UCSD-AML1 (cell line): ENCODE data around the gene MINDY4.

ENCODE experiments used
- DNase-seq: peaks from one replicate; lab custom pipeline; 2025; ENCODE audit not compliant: unreplicated experiment; lab: John Stamatoyannopoulos, UW

The MINDY4 gene

DNA sequence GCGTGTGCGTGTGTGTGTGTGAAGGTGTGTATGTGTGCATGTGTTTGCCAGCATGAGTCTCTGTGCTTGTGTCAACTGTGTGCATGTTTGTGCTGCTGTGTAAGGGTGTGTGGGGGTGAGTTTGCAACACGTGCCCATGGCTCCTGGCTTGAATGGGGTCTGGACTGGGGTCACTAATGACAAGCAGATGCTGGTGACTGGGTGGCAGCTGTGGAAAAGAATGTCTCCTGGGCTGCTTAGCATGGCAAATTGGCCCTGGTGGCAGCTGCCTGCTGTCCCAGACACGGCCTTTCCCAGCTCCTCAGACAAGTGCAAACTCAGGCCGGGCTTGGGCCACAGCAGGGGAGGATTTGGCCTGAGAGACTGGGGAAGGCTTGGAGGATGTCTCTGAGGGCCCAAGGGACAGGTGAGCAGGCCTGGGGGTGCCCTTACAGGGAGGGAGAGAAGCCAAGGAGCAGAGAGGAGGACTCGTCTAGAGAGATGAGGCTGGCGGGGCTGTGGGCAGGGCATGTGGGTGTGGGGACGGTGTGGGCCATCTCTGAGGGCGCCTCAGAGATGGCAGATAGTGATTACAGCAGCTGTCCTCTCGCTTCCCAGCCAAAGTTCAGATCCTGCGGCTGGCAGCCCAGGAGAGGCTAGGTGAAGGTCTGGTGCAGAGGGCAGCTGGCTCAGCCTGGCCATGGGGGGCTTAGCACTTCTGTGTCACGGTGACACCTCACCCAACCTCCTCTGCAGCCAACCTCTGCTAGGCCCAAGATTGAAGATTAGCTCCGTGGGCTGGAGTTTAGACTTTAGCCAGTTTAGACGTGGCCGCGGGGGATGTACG is 142.0 kb downstream of the MINDY4 start:
- DNase-seq, result no peak

DNA sequence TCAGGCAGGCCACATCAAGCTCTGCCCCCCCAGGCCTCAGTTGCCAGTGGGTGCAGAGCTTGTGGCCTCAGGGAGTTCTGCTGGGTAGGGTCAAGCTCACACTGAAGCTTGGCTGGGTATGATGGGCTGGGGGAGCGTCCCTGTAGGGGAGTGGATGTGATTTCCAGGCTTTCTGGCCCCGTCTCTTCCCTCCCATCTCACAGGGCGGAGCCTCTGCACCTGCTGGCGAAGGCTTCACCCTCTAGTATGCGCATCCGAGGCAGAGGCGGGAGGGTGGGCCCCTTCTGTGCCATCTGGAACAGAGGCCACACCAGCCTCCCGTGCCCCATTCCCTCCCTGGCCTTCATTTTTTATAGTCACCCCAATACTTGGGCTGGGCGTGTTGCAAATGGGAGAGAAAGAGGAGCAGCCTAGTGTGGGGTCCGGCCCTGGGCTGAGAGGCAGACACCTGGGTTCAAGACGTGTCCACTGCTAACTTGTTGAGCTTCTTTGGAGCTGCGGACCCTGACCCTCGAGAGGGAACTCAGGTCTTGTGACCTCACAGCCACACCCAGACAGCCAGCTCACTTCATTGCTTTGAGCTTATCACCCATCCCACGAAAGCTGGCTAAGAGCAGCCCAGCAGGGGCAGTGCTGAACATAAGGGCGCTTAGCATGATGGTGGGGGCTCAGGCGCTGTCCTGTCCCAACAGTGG is 142.8 kb downstream of the MINDY4 start:
- no peak for DNase-seq

DNA sequence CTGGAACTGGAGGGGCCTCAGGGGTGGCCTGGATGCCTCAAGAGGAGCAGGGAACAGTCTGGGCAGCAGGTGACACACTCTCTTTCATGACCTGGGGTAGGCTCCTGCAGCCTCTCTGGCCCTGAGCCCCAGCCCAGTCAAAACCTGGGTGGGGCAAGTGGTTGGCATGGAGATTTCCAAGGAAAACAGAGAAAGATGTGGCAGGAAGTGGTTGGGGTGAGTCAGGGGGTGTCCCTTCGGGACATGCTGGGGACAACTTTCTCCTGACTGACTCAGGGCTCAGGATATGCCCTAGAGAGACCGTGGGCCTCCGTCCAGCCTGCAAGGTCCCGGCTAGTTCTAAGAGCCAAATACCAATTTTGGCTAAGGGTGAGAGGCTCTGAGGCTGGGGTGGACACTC is 143.4 kb downstream of the MINDY4 start:
- no peak for DNase-seq

DNA sequence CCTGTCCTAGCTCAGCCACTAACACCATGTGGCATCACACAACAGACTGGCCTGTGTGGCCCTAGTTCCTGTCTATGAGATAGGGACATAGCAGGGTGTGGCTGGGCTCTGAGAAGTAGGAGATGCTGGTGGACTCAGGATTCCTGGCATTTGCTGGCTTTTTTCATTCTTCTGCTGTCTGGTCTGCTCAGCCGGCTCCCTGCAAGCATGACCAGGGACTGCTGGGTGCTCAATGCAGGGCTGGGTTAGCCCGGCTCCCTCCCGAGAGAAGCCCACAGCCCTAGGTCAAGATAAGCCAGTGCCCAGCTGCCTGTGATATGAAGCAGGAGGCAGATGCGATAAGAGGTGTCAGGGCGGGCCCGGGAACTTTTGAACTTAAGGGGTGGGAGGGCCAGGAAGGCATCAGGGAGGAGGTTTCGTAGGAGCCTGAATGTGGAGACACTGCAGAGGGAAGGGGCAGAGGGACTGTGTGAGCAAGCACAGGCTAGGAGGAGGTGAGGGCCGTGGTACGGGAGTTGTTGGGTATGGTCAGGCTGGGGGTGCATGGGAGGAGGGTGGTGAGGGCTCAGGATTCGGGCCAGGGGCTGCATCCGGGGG is 143.9 kb downstream of the MINDY4 start:
- DNase-seq, result no peak

- DNase-seq, result peak; percentile 10
These were observed 144.5 kb downstream of the MINDY4 start for GRCh38 chr7:30915751-30916150.

DNA sequence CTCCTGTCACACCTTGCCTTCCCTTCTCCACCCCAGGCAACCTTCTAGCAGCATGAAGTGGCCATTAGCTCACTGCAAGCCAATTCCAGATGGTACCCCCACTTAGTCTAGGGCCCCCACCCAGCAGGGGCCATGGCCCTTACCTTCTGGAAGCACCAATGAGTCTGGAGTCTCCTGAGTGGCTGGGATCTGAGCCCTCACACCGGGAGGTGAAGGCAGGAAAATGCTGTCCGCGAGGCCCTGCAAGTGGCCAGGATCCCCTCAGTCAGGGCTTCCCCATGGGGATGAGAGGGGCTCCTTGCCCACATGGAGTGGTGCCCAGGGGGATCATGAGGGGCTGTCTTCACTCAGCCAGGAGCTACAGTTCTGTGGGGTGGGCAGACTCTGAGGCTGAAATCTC is 145.0 kb downstream of the MINDY4 start:
- DNase-seq, result no peak

GRCh38 chr7:30916767-30917166 is 145.6 kb downstream of the MINDY4 start:
- DNase-seq, result no peak

GRCh38 chr7:30917216-30917893 is 146.1 kb downstream of the MINDY4 start:
- no peak for DNase-seq

GRCh38 chr7:30918676-30919075 is 147.5 kb downstream of the MINDY4 start:
- DNase-seq, result no peak

DNA sequence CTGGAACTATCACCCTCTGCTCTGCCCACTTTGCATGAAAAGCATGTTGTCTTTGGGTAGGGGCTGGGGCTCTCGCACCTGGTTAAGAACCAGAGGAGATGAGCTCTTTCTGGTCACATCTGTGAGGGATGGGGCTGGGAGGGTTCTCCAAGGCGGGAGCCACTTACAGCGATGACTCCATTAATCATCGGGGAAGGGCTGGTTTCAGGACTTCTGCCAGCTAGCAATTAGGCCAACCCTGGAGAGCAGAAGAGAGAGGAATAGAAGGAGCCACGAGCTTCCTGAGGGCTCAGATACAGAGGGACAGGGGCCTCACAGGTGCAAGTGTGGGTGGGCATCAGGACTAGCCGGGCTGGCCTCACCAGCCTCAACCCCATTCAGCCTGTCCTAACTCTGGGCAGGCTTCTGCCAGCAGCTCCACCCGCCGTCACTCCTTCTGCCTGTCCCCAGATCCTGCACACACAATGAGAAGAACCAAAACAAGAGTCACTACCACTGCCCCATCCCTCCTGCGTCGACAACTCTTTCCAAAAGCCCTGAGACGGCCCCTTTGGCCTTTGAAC is 148.9 kb downstream of the MINDY4 start:
- no peak for DNase-seq

- DNase-seq, result no peak
These were observed 149.6 kb downstream of the MINDY4 start for GRCh38 chr7:30920584-30921539.

- no peak for DNase-seq
These were observed 150.6 kb downstream of the MINDY4 start for GRCh38 chr7:30921540-30922401.

DNA sequence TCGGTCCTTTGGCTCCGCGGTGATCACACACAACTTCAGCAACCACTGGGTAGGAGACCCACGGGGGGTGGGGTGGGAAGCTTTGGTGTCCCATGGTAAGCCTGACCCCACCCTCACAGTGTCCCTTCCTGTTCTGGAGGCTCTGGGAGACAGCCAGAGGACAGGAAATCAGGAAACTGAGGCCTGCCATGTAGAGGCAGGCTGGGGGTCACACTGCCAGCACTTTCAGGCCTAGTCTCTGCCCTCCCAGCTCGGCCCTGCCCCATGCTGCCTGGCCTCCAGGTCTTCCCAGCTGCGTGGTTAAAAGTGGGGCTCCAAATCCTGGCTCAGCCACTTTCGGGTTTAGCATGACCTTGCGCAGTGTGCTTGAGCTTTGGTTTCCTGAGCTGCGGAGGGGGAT is 151.4 kb downstream of the MINDY4 start:
- DNase-seq, result no peak

GRCh38 chr7:30923009-30923773 is 152.0 kb downstream of the MINDY4 start:
- DNase-seq, result no peak

GRCh38 chr7:30923774-30924413 is 152.7 kb downstream of the MINDY4 start:
- no peak for DNase-seq

DNA sequence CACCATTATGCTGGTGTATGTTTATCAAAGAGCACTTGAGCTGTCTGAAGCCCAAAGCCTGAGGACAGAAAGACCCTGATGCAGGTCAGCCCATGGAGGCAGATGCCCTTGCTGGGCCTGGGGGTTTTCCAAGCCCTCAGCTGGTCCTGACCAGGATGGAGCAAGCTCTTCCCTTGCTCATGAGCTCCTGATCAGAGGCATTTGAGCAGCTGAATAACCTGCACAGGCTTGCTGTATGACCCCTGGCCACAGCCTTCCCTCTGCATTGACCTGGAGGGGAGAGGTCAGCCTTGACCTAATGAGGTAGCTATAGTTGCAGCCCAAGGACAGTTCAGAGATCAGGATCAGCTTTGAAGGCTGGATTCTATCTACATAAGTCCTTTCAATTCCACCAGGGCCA is 153.4 kb downstream of the MINDY4 start:
- no peak for DNase-seq

DNA sequence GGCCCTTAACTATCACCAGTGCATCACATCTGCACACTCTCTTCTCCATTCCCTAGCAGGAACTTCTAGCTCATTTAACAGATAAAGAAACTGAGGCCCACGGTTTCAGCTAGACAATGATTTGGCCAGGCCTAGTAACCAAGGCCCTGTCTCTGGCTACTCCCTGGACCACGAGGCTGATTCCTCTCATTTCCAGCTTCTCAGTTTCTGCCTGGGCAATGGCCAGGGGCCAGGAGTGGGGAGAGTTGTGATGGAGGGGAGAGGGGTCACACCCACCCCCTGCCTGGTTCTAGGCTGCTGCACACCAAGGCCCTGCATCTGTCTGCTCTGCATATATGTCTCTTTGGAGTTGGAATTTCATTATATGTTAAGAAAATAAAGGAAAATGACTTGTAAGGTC is 153.9 kb downstream of the MINDY4 start:
- DNase-seq, result no peak

GRCh38 chr7:30925913-30926312 is 154.7 kb downstream of the MINDY4 start:
- DNase-seq, result no peak
